Peyer's patch (tissue), 4 donors: ENCODE data around the gene PRPSAP1.

Source experiments
- CTCF ChIP-seq, 6 experiments: fragments of 450-650 bp in 4 of 6; fragments of 200-600 bp in 2 of 6; sonication (generic) in 1 of 6; IDR thresholded peaks; one replicate each; pipeline ENCODE4 v1.5.1; 2017 to 2019; ENCODE audit warnings: antibody characterized with exemption in 6 of 6, mild to moderate bottlenecking in 3 of 6, moderate library complexity in 1 of 6
- POLR2A ChIP-seq, 2 donors: fragments of 450-650 bp; IDR thresholded peaks; one replicate each; pipeline ENCODE4 v1.5.1; 2017; ENCODE audit warnings: antibody characterized with exemption in 2 of 2, mild to moderate bottlenecking in 2 of 2, moderate library complexity in 2 of 2

DNA sequence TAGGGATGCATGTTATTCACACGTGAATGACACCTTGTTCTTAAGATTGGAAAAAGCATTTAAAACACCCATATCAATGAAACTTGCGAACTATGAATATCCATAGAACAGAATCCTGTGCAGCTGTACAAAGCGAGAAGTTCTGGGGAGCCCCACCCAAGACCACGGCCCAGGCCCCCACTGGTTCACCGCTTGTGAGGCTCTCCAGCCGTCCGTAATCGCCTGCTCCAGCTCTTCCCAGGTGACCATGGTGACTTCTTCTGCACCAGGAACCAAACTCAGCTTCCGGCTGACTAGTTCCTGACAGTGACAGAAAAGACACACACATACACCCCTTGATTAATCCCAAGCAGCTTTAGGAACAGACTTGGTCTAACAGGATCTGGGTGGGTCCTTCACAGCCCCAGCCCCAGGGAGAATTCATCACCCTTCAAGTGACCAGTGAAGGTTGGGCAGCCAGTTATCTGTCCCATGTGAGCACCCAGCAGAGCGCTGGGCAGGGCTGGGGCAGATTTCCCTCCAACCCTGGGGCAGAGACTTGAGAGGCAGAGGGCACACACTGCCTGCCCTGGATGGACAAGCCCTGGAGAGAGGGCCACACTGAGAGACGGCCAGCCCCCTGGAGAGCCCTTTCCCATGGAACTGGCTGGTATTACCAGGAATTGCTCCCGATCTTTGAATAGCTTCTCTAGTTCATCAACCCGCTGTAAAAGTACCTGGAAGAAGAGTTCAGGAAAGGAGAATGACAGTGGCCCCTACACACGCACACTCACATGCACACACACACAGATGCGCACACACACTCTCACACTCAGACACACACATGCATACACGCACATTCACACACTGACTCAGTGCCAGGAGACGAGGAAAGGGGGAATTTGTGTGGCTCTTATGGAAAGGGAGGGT, 49.2 kb downstream of the PRPSAP1 start:
- TF ChIP-seq CTCF (IDR thresholded peaks at IDR 0.05) (no peak), POLR2A (IDR thresholded peaks at IDR 0.05) (no peak)
